Heart left ventricle (tissue), 13 donors: ENCODE measurements around the gene AK6.

Experiments used
- POLR2A ChIP-seq, 2 donors: fragments of 450-650 bp; IDR thresholded peaks; one replicate each; pipeline ENCODE4 v1.6.1; 2017; ENCODE audit warnings: antibody characterized with exemption in 2 of 2, mild to moderate bottlenecking in 2 of 2, moderate library complexity in 2 of 2
- TF ChIP-seq, protein P1 (sequence below), 12 donors: fragments of 200-600 bp; sonication (generic) in 4 of 12; IDR thresholded peaks; one replicate each; pipeline versions ENCODE4 v1.5.0 to v1.8.0; 2018 to 2022; ENCODE audit warnings: antibody characterized with exemption in 12 of 12, mild to moderate bottlenecking in 5 of 12
- donor health status: ischemic (EF 13 %, LVEDD 7.1; RV severe dilation, severe dysfunction).
- donor health status: DM: no; HTN: yes; CAD: no.
- donor health status: DM: no; HTN: no; CAD: no.
- donor health status: ischemic (EF 25% LVEDD 6.9; RV normal size, moderate dysfunction).
- donor health status: ischemic (EF 25% LVEDD 5.7; RV mildly dilated, moderate dysfunction).
- donor health status: ischemic (EF 35%, LVEDD 5.7; RV mildly dilated, moderate dysfunction).
- donor health status: nonischemic (EF 11% LVEDD 7.7; RV severe dilation, severe dysfunction).
- donor health status: DM: yes; HTN: yes; CAD: no.
- donor health status: PGD.
- donor health status: ischemic (EF 29% LVEDD 5.4; RV normal size, mild dysfunction).
- donor health status: nonischemic (EF 23%, LVEDD 6.1; RV moderate dilation, normal function).

DNA sequence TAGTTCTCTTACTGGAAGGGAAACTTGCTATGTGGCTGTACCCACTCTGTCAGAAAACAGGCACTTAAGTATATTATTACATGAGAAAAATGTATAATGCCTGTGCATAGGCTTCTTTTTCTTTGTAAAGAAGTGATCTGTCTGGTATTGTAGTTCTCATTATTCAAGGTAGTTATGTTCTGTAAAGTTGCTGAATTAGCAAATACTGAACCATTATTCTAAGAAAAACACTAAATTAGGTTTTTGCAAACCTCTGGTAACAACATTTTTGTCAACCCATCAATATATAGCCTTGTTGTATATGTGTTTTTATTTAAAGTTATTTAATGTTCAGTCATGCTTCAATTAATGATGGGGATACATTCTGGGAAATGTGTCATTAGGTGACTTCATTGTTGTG lies 9.1 kb upstream of the AK6 start:
- TF ChIP-seq, protein P1, sequence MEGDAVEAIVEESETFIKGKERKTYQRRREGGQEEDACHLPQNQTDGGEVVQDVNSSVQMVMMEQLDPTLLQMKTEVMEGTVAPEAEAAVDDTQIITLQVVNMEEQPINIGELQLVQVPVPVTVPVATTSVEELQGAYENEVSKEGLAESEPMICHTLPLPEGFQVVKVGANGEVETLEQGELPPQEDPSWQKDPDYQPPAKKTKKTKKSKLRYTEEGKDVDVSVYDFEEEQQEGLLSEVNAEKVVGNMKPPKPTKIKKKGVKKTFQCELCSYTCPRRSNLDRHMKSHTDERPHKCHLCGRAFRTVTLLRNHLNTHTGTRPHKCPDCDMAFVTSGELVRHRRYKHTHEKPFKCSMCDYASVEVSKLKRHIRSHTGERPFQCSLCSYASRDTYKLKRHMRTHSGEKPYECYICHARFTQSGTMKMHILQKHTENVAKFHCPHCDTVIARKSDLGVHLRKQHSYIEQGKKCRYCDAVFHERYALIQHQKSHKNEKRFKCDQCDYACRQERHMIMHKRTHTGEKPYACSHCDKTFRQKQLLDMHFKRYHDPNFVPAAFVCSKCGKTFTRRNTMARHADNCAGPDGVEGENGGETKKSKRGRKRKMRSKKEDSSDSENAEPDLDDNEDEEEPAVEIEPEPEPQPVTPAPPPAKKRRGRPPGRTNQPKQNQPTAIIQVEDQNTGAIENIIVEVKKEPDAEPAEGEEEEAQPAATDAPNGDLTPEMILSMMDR (IDR thresholded peaks at IDR 0.05), result no peak
- TF ChIP-seq POLR2A (IDR thresholded peaks at IDR 0.05), result no peak
